C4-2B (cell line): ENCODE data around the gene PHYKPL.

Experiments
- H3K27ac ChIP-seq: fragments of 450-650 bp; 2 replicates; pipeline ENCODE4 v1.5.1; 2017
- CTCF ChIP-seq: fragments of 450-650 bp; conservative IDR thresholded peaks from 2 replicates; pipeline ENCODE4 v1.5.1; 2017; ENCODE audit warnings: mild to moderate bottlenecking
- ZFX ChIP-seq: fragments of 450-650 bp; IDR thresholded peaks from 2 replicates; pipeline ENCODE4 v1.6.1; 2017

Gene PHYKPL

GRCh38 chr5:178213748-178214151, 18.9 kb downstream of the PHYKPL start:
- no peak overlapping the region for H3K27ac ChIP-seq
- TF ChIP-seq ZFX (no peak), CTCF (no peak)

- TF ChIP-seq CTCF (no peak), ZFX (no peak)
- H3K27ac ChIP-seq: no peak overlapping the region
These were observed 19.6 kb downstream of the PHYKPL start for GRCh38 chr5:178213003-178213461.

- no peak overlapping the region for H3K27ac ChIP-seq
- no peak for TF ChIP-seq CTCF
- TF ChIP-seq ZFX: no peak
These were observed 20.2 kb downstream of the PHYKPL start for GRCh38 chr5:178212241-178213002.

- TF ChIP-seq ZFX (no peak), CTCF (no peak)
- 0 out of 2 replicates have a peak overlapping the region, but pooled peaks have one; percentile 1 for H3K27ac ChIP-seq
These were observed 21.2 kb downstream of the PHYKPL start for GRCh38 chr5:178211095-178212048.

- H3K27ac ChIP-seq: no peak overlapping the region
These were observed 21.9 kb downstream of the PHYKPL start for GRCh38 chr5:178210686-178211085.

GRCh38 chr5:178210073-178210535, 22.5 kb downstream of the PHYKPL start:
- 0 out of 2 replicates have a peak overlapping the region, but pooled peaks have one; percentile 1 for H3K27ac ChIP-seq
- TF ChIP-seq ZFX (no peak), CTCF (no peak)

More at GRCh38 chr5:178210686-178211085, 21.9 kb downstream of the PHYKPL start:
- TF ChIP-seq ZFX (no peak), CTCF (no peak)
